GM19240 (cell line): Measurements from ENCODE around the gene NAV2.
"Not testable (repeated sequence)": the region's sequence is repeated elsewhere in the genome, so short reads cannot be mapped to it uniquely, and the experiment has no call there.

Experiments
- DNase-seq: peaks from one replicate; pipeline ENCODE4 v3.0.0; 2011; ENCODE audit warnings: low spot score; ENCODE audit not compliant: insufficient read length

Gene NAV2

GRCh38 chr11:19992998-19993397 lies 280.4 kb downstream of the NAV2 start:
- no peak for DNase-seq

- no peak for DNase-seq
Observed at GRCh38 chr11:19994672-19995071, 282.0 kb downstream of the NAV2 start.

- DNase-seq, result no peak
Observed at GRCh38 chr11:19995145-19995544, 282.5 kb downstream of the NAV2 start.

- DNase-seq, result no peak
Observed at GRCh38 chr11:19996571-19996970, 283.9 kb downstream of the NAV2 start.

GRCh38 chr11:20000022-20000350 lies 287.3 kb downstream of the NAV2 start:
- no peak for DNase-seq

- DNase-seq, result no peak
Observed at GRCh38 chr11:20000351-20001134, 287.9 kb downstream of the NAV2 start.

GRCh38 chr11:20002312-20003216 lies 289.9 kb downstream of the NAV2 start:
- DNase-seq, result no peak

GRCh38 chr11:20003351-20003750 lies 290.7 kb downstream of the NAV2 start:
- no peak for DNase-seq

GRCh38 chr11:20004866-20005265 lies 292.2 kb downstream of the NAV2 start:
- no peak for DNase-seq

GRCh38 chr11:20005747-20006146 lies 293.1 kb downstream of the NAV2 start:
- no peak for DNase-seq

GRCh38 chr11:20006618-20007017 lies 294.0 kb downstream of the NAV2 start:
- DNase-seq, result not testable (repeated sequence)

- no peak for DNase-seq
Observed at GRCh38 chr11:20007386-20007785, 294.7 kb downstream of the NAV2 start.

GRCh38 chr11:20008190-20008870 lies 295.7 kb downstream of the NAV2 start:
- DNase-seq, result no peak

- DNase-seq, result no peak
Observed at GRCh38 chr11:20008871-20009644, 296.4 kb downstream of the NAV2 start.

- DNase-seq, result no peak
Observed at GRCh38 chr11:20010156-20010850, 297.7 kb downstream of the NAV2 start.

- no peak for DNase-seq
Observed at GRCh38 chr11:20010851-20011225, 298.2 kb downstream of the NAV2 start.

GRCh38 chr11:20011307-20011951 lies 298.8 kb downstream of the NAV2 start:
- no peak for DNase-seq

- DNase-seq, result no peak
Observed at GRCh38 chr11:20013346-20014066, 300.9 kb downstream of the NAV2 start.

- no peak for DNase-seq
Observed at GRCh38 chr11:20014067-20014402, 301.4 kb downstream of the NAV2 start.

GRCh38 chr11:20015101-20015500 lies 302.5 kb downstream of the NAV2 start:
- DNase-seq, result no peak
